Measurements from ENCODE around the gene AGPS.
"Not testable (repeated sequence)": the region's sequence is repeated elsewhere in the genome, so short reads cannot be mapped to it uniquely, and the experiment has no call there.

GRCh38 chr2:177354541-177354940 is 38.0 kb upstream of the AGPS start:
- not testable (repeated sequence) for TF ChIP-seq CTCF (conservative IDR thresholded peaks at IDR 0.05; ENCODE audit: low read depth, low read length); EZH2 (IDR thresholded peaks at IDR 0.05; ENCODE audit: borderline replicate concordance, low read depth, low read length, poor library complexity, severe bottlenecking)
